ENCODE results near the gene WNT11. TPM values are rescaled to one million over a fixed set of nuclear protein-coding genes. Genes with fewer than 3 reads are reported as not detected.

The WNT11 gene
- total RNA-seq, 1 experiment from 2014 or later = not detected

DNA sequence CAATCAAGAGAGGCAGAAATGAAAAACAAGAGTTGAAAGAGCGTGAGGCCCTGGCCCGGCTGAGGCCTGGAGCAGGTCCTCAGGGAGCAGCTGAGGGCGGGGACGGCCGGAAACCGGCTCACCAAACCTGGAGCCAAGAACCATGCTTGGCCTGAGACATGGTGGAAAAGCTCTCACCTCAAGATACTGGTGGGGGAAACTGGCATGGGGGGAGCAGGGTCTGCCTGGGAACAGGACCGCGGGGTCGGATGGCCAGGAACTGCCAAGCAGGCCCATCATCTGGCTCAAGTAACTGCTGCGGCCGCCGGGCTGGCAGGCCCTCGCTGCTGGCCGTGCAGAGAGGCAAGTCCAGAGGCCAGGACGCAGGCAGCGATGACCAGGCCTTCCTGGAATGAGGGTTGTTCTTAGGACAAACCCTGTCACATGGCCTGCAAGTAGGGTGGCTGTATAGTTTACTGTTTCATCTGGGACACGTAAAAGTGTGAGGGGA lies 18.9 kb upstream of the WNT11 start:
- CTCF ChIA-PET = no interaction called here
- Histone ChIP-seq H4K20me1 (ENCODE audit: insufficient read depth) (no peaks in the 10 kb centered on the region), H3K79me2 (ENCODE audit: low read depth) (no peaks in the 10 kb centered on the region), H3K4me3 (no peak overlapping the region), H3K4me2 (no peak overlapping the region), H3K4me1 (replicated peaks; ENCODE audit: insufficient read depth) (no peaks in the 10 kb centered on the region), H3K36me3 (ENCODE audit: low read depth) (no peaks in the 10 kb centered on the region), H3F3A (ENCODE audit: insufficient read depth, low read depth) (no peaks in the 10 kb centered on the region), H3K27me3 (ENCODE audit: insufficient read depth, low read depth) (no peaks in the 10 kb centered on the region), H3K9me2 (ENCODE audit: insufficient read depth) (no peaks in the 10 kb centered on the region), H3K27ac (no peak overlapping the region), H3K9me3 (ENCODE audit: insufficient read depth, low read depth) (no peaks in the 10 kb centered on the region), H2AFZ (no peak overlapping the region)
- intact Hi-C loops (cut with micrococcal nuclease; ENCODE audit: unreplicated experiment) = no loop called here
- POLR2A ChIA-PET (ENCODE audit: unreplicated experiment) = no interaction called here
- TF ChIP-seq, protein P1, sequence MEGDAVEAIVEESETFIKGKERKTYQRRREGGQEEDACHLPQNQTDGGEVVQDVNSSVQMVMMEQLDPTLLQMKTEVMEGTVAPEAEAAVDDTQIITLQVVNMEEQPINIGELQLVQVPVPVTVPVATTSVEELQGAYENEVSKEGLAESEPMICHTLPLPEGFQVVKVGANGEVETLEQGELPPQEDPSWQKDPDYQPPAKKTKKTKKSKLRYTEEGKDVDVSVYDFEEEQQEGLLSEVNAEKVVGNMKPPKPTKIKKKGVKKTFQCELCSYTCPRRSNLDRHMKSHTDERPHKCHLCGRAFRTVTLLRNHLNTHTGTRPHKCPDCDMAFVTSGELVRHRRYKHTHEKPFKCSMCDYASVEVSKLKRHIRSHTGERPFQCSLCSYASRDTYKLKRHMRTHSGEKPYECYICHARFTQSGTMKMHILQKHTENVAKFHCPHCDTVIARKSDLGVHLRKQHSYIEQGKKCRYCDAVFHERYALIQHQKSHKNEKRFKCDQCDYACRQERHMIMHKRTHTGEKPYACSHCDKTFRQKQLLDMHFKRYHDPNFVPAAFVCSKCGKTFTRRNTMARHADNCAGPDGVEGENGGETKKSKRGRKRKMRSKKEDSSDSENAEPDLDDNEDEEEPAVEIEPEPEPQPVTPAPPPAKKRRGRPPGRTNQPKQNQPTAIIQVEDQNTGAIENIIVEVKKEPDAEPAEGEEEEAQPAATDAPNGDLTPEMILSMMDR (conservative IDR thresholded peaks at IDR 0.05) = no peak
- TF ChIP-seq EZH2 (IDR thresholded peaks at IDR 0.05; ENCODE audit: low read depth) = no peak
- BruUV-seq (replicated peaks) = no TSS peak
- no peak for DNase-seq

DNA sequence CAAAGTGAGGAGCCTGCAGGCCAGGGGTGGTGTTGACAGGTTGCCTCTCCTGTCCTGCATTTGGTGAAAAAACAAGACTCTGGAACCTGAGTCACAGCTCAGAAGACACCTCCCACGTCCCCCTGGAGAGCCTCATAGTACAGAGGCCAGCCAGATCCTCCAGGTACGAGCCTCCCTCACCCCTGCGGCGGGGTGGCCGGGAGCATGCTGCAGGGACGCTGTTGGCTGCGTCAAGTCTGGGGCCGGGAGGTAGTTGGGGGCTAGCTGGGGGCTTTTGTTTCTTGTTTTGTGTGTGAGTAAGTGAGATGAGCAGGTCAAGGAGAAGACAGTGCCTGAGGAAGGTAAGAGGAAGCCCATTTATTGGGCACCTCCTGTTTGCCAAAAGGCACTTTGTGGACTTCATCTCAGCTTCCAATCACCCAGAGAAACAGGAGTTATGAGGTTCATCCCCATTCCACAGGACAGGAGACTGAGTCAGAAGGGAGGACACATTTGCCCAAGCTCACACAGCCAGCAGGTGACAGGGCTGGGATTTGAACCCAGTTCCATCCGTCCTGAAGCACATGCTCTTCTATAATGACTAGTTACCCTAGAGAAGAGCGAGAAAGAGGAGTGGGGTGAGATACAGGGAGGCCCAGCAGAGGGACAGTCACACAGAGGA lies 18.3 kb upstream of the WNT11 start:
- Histone ChIP-seq H2AFZ (no peak overlapping the region), H3K27ac (no peak overlapping the region), H3K79me2 (ENCODE audit: low read depth) (no peaks in the 10 kb centered on the region), H3F3A (ENCODE audit: insufficient read depth, low read depth) (no peaks in the 10 kb centered on the region), H4K20me1 (ENCODE audit: insufficient read depth) (no peaks in the 10 kb centered on the region), H3K27me3 (ENCODE audit: insufficient read depth, low read depth) (no peaks in the 10 kb centered on the region), H3K4me2 (no peak overlapping the region), H3K9me3 (ENCODE audit: insufficient read depth, low read depth) (no peaks in the 10 kb centered on the region), H3K36me3 (ENCODE audit: low read depth) (no peaks in the 10 kb centered on the region), H3K4me3 (no peak overlapping the region), H3K9me2 (ENCODE audit: insufficient read depth) (no peaks in the 10 kb centered on the region), H3K4me1 (replicated peaks; ENCODE audit: insufficient read depth) (no peaks in the 10 kb centered on the region)
- no TSS peak for BruUV-seq (replicated peaks)
- intact Hi-C loops (cut with micrococcal nuclease; ENCODE audit: unreplicated experiment) = no loop called here
- TF ChIP-seq EZH2 (IDR thresholded peaks at IDR 0.05; ENCODE audit: low read depth) = no peak
- TF ChIP-seq, protein P1 (conservative IDR thresholded peaks at IDR 0.05) = no peak
- POLR2A ChIA-PET (ENCODE audit: unreplicated experiment) = no interaction called here
- DNase-seq = no peak
- CTCF ChIA-PET = interaction anchor here (0.8 kb wide), 1 partner anchor 16 kb away, joined by 7 read pairs; no protein-coding TSS in a partner anchor

DNA sequence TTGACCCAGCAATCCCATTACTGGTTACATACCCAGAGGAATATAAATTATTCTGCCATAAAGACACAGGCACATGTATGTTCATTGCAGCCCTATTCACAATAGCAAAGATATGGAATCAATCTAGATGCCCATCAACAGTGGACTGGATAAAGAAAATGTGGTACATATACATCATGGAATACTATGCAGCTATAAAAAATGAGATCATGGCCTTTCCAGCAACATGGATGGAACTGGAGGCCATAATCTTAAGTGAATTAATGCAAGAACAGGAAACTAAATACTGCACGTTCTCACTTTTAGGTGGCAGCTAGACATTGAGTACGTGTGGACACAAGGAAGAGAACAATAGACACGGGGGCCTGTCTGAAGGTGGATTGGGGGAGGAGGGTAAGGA lies 15.1 kb upstream of the WNT11 start:
- Histone ChIP-seq H3K36me3 (ENCODE audit: low read depth) (no peaks in the 10 kb centered on the region), H3K27me3 (ENCODE audit: insufficient read depth, low read depth) (no peaks in the 10 kb centered on the region), H3K79me2 (ENCODE audit: low read depth) (no peaks in the 10 kb centered on the region), H3K4me1 (replicated peaks; ENCODE audit: insufficient read depth) (no peaks in the 10 kb centered on the region), H3K9me2 (ENCODE audit: insufficient read depth) (no peaks in the 10 kb centered on the region), H3K9me3 (ENCODE audit: insufficient read depth, low read depth) (no peaks in the 10 kb centered on the region), H3K27ac (no peak overlapping the region), H3F3A (ENCODE audit: insufficient read depth, low read depth) (no peaks in the 10 kb centered on the region), H4K20me1 (ENCODE audit: insufficient read depth) (no peaks in the 10 kb centered on the region), H3K4me2 (no peak overlapping the region), H3K4me3 (no peak overlapping the region), H2AFZ (no peak overlapping the region)
- POLR2A ChIA-PET (ENCODE audit: unreplicated experiment) = no interaction called here
- no TSS peak for BruUV-seq (replicated peaks)
- TF ChIP-seq, protein P1 (conservative IDR thresholded peaks at IDR 0.05) = no peak
- no peak for TF ChIP-seq EZH2 (IDR thresholded peaks at IDR 0.05; ENCODE audit: low read depth)
- CTCF ChIA-PET = no interaction called here
- DNase-seq = no peak
- intact Hi-C loops (cut with micrococcal nuclease; ENCODE audit: unreplicated experiment) = no loop called here

Measured in PC-9 (cell line).